DND-41 (cell line): ENCODE results near the gene VPS52.

Experiments
- EZH2 ChIP-seq: IDR thresholded peaks from 3 replicates; pipeline ENCODE4 v1.6.1; 2012; ENCODE audit warnings: borderline replicate concordance, low read depth, mild to moderate bottlenecking, moderate library complexity, low read length, inconsistent platforms; ENCODE audit not compliant: severe bottlenecking
- TF ChIP-seq, protein P1 (sequence below): IDR thresholded peaks from 2 replicates; pipeline ENCODE4 v1.5.1; 2012; ENCODE audit warnings: borderline replicate concordance, low read length, moderate library complexity, mild to moderate bottlenecking; ENCODE audit not compliant: poor library complexity, severe bottlenecking; ENCODE audit errors: extremely low read depth

DNA sequence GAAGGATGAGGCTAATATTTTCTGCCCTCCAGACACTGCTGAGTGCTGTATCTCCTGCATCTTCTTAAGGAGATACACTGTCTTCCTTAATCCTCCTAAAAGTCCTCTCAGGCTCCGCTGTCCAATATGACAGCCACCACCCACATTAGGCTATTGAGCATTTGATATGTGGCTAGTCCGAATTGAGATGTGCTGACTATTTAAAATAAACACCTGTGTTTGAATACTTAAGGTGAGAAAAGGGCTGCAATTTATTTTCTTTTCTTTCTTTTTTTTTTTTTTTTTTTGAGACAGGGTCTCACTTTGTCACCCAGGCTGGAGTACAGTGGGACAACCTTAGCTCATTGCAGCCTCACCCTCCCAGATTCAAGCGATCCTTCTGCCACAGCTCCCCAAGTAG, 30.2 kb upstream of the VPS52 start:
- TF ChIP-seq, protein P1, sequence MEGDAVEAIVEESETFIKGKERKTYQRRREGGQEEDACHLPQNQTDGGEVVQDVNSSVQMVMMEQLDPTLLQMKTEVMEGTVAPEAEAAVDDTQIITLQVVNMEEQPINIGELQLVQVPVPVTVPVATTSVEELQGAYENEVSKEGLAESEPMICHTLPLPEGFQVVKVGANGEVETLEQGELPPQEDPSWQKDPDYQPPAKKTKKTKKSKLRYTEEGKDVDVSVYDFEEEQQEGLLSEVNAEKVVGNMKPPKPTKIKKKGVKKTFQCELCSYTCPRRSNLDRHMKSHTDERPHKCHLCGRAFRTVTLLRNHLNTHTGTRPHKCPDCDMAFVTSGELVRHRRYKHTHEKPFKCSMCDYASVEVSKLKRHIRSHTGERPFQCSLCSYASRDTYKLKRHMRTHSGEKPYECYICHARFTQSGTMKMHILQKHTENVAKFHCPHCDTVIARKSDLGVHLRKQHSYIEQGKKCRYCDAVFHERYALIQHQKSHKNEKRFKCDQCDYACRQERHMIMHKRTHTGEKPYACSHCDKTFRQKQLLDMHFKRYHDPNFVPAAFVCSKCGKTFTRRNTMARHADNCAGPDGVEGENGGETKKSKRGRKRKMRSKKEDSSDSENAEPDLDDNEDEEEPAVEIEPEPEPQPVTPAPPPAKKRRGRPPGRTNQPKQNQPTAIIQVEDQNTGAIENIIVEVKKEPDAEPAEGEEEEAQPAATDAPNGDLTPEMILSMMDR: no peak
- no peak for TF ChIP-seq EZH2
